Lower lobe of right lung (tissue), 2 donors: ENCODE data around the gene SLC30A3. TPM values are rescaled to one million over a fixed set of nuclear protein-coding genes. Genes with fewer than 3 reads are reported as not detected.
"Not testable (repeated sequence)": the region's sequence is repeated elsewhere in the genome, so short reads cannot be mapped to it uniquely, and the experiment has no call there.

Source experiments
- ATAC-seq, 2 donors: fragments of 200-7000 bp; cut with Tn5 transposase; one replicate each; pipeline ENCODE4 v1.9.1; 2020 to 2022; ENCODE audit warnings: mild to moderate bottlenecking in 2 of 2, moderate library complexity in 2 of 2
- DNase-seq: peaks from one replicate; pipeline ENCODE4 v3.0.0-alpha.2; 2020
- H3K27ac ChIP-seq: fragments of 200-600 bp; one replicate; pipeline ENCODE4 v1.8.0; 2022
- H3K27me3 ChIP-seq: fragments of 200-600 bp; one replicate; pipeline ENCODE4 v1.8.0; 2022; ENCODE audit warnings: low read depth
- H3K36me3 ChIP-seq: fragments of 200-600 bp; one replicate; pipeline ENCODE4 v1.8.0; 2022; ENCODE audit warnings: mild to moderate bottlenecking
- H3K4me1 ChIP-seq: fragments of 200-600 bp; one replicate; pipeline ENCODE4 v1.8.0; 2022
- H3K4me3 ChIP-seq: fragments of 200-600 bp; one replicate; pipeline ENCODE4 v1.8.0; 2022; ENCODE audit warnings: mild to moderate bottlenecking
- H3K9me3 ChIP-seq: fragments of 200-600 bp; one replicate; pipeline ENCODE4 v1.8.0; 2022
- intact Hi-C: fragments of 100-400 bp; cut with DNase I; formaldehyde crosslinking; loops from one replicate; pipeline ENCODE4 v1.11.0; 2022
- total RNA-seq: library from RNA; stranded (reverse); fragmentation: NEBNext Ultra II Directional; extraction: Animal tissue kit (Norgen Biotek cat#: 25700); gene quantifications from one replicate; pipeline ENCODE4 v1.2.1, GENCODE V29; 2021
- TF ChIP-seq, protein P1 (sequence below): fragments of 200-600 bp; IDR thresholded peaks from one replicate; pipeline ENCODE4 v1.8.0; 2022; ENCODE audit warnings: antibody characterized with exemption, mild to moderate bottlenecking
- donor health status: DM: no; HTN: yes; CAD: no; lungs with severe emphysema.

Gene SLC30A3
- total RNA-seq, 1 donor from 2014 or later, result 0.80 TPM

DNA sequence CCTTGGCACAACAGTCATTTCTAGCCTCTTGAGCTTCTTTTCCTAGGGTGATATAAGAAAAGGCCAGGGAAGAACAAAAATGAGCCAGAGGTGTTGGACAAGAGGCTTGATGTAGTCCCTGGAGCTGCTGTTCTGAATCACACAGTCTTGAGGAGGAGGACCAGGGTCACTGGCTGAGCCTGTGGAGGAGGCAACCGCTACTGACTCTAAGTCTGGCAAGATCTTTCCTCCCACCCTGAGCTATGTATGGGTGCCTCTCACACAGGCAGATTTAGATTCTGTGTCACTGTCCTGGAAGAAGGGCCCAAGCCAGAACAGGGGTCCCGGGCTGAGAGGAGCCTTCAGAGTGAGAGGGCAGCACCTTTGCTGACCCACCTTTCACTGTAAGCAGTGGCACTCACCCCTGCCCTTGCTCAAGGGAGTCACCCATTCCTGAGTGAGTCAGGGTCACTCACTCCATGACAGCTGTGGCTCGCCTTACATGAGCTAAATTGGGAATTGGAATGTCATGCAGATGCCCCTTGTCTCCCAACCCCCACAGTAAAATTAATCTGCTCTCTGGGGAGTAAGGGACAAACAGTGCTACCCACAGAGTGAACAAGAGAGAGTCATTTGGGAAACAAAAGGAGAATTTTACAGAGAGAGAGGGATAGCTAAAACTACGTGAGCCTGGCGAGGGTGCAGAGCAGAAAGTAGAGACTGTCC, 19.2 kb upstream of the SLC30A3 start, which contains the start of gene TRIM54:
Gene TRIM54, plus strand, starts transcription at position 575 of the 705 bp plus-strand sequence. CDS start 303 bp downstream, outside the sequence.
- TF ChIP-seq, protein P1, sequence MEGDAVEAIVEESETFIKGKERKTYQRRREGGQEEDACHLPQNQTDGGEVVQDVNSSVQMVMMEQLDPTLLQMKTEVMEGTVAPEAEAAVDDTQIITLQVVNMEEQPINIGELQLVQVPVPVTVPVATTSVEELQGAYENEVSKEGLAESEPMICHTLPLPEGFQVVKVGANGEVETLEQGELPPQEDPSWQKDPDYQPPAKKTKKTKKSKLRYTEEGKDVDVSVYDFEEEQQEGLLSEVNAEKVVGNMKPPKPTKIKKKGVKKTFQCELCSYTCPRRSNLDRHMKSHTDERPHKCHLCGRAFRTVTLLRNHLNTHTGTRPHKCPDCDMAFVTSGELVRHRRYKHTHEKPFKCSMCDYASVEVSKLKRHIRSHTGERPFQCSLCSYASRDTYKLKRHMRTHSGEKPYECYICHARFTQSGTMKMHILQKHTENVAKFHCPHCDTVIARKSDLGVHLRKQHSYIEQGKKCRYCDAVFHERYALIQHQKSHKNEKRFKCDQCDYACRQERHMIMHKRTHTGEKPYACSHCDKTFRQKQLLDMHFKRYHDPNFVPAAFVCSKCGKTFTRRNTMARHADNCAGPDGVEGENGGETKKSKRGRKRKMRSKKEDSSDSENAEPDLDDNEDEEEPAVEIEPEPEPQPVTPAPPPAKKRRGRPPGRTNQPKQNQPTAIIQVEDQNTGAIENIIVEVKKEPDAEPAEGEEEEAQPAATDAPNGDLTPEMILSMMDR, result no peak
- no peaks in the 10 kb centered on the region for H3K9me3 ChIP-seq
- no peaks in the 10 kb centered on the region for H3K36me3 ChIP-seq
- ATAC-seq, result no peak
- no peak within 1 kb of the TSS for H3K4me3 ChIP-seq
- H3K4me1 ChIP-seq, result peaks cover 8% of the 10 kb centered on the region
- no peak within 1 kb of the TSS for H3K27ac ChIP-seq
- no peak for DNase-seq
- intact Hi-C loops, result no loop called here
- peaks cover 10% of the 10 kb centered on the region for H3K27me3 ChIP-seq

DNA sequence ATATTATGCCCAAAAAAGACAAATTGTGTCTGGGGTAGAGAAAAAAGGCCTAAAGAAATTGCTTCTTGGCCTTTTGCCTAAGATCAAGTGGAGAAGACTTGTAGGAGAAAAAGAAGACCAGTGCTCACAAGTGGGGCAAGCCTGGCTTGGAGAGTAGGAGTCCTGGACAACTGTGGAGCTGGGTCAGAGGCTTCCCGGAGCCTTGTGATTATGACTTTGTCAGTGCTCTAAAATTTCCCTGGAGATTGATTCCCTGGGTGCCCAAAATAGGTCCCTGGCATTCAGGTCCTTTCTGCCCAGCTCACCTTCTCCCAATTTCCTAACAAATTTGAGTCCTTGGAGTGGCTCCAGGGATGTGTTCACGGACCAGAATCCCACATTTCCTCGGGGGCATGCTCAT, 18.6 kb upstream of the SLC30A3 start:
- intact Hi-C loops, result no loop called here
- no peak overlapping the region for H3K4me3 ChIP-seq
- no peaks in the 10 kb centered on the region for H3K9me3 ChIP-seq
- no peak overlapping the region for H3K27ac ChIP-seq
- DNase-seq (no peak), ATAC-seq (no peak)
- TF ChIP-seq, protein P1, result no peak
- no peaks in the 10 kb centered on the region for H3K36me3 ChIP-seq
- H3K27me3 ChIP-seq, result peaks cover 10% of the 10 kb centered on the region
- H3K4me1 ChIP-seq, result peaks cover 8% of the 10 kb centered on the region

DNA sequence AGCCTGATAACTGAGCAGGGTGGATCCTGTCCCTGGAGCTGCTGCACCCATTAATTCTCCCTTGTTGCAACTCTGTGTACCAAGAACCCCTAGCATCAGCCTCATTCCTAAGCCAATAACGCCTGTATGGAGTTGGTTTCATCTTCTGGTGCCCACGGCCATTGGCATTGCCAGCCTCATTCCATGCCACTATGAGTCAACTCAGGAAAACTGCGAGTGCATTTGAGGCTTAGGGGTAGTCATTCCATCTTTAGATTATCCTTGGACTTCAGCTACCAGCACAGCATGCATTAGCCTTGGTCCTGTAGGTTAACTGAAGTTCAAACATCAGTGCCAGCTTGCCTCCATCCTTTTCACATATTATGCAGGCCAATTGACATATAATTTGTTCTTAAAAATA, 18.0 kb upstream of the SLC30A3 start:
- H3K27me3 ChIP-seq, result peaks cover 10% of the 10 kb centered on the region
- intact Hi-C loops, result no loop called here

DNA sequence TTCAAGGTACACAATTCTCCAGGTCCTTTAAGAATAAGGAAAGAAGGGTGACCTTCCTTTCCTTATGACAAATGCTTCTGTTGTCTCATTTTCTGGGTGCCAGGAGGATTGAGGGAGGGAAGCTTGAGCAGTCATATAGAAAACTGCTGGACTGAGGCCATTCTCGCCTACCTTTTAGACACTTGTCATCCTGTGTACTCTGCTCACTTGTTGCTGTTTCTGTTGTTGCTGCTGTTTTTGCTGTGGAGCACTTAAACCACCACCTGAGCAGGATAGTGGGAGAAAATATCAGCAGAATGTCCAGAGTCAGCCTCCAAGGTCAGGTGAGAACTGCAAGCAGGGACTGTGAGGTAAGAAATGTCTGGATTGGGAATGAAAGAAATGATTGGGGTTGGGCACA, 15.2 kb upstream of the SLC30A3 start:
- intact Hi-C loops, result no loop called here
- no peak overlapping the region for H3K27ac ChIP-seq
- H3K27me3 ChIP-seq, result peaks cover 4% of the 10 kb centered on the region
- H3K4me3 ChIP-seq, result no peak overlapping the region
- no peaks in the 10 kb centered on the region for H3K9me3 ChIP-seq
- DNase-seq, result no peak
- H3K4me1 ChIP-seq, result peaks cover 8% of the 10 kb centered on the region
- no peak for ATAC-seq
- H3K36me3 ChIP-seq, result no peaks in the 10 kb centered on the region
- TF ChIP-seq, protein P1, result no peak

More for the DNA sequence above, 18.0 kb upstream of the SLC30A3 start:
- DNase-seq (no peak), ATAC-seq (no peak)
- Histone ChIP-seq H3K27ac (no peak overlapping the region), H3K36me3 (no peaks in the 10 kb centered on the region), H3K9me3 (no peaks in the 10 kb centered on the region), H3K4me1 (peaks cover 8% of the 10 kb centered on the region), H3K4me3 (no peak overlapping the region)
- TF ChIP-seq, protein P1, result no peak

DNA sequence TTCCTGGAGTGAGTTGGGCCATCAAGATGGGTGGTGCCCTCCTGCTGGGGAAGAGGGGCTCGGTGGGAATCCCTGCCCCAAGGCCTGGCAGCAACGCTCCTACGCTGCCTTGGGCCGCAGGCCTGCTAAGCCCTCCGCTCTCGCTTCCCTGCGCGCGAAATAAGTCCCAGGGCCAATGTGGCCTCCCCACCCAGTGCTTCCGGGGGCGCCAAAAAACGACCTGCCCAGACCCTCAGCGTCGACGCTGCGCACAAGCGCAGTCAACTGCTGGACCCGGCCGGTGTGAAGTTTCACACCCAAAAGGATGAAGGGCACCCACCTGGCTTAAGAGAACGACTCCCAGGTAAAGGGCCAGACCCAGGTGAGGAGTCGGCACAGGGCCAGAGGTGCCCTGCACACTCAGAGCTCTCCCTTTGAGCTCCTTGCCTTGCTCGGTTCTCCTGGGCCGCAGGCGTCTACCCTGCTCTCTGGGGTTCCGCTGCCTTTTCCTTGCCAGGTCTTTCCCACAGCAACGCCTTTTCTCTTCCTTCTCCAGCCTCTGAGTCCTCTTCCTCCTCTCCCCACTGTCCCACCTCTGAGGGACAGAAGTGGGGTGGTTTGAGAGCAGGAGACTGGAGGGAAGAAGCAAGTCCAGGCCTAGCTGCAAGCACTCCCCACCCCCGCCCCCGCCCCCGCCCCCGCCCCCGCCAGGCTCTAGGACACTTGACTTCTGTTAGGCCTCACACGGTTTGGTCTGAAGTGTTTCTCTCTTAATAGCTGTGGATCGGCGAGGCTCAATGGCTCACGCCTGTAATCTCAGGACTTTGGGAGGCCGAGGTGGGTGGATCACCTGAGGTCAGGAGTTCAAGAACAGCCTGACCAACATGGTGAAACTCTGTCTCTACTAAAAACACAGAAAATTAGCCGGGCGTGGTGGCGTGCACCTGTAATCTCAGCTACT, 12.6 kb upstream of the SLC30A3 start, which contains the start of gene DNAJC5G:
Gene DNAJC5G, plus strand, starts transcription at position 223 of the 940 bp plus-strand sequence. CDS start 1,296 bp downstream, outside the sequence.
- Histone ChIP-seq H3K36me3 (no peaks in the 10 kb centered on the region), H3K27ac (no peak within 1 kb of the TSS), H3K4me3 (no peak within 1 kb of the TSS), H3K27me3 (peaks cover 4% of the 10 kb centered on the region), H3K9me3 (no peaks in the 10 kb centered on the region), H3K4me1 (peaks cover 8% of the 10 kb centered on the region)
- ATAC-seq, result peak; percentile 72 to 73
- TF ChIP-seq, protein P1, result no peak
- intact Hi-C loops, result no loop called here
- DNase-seq, result no peak

DNA sequence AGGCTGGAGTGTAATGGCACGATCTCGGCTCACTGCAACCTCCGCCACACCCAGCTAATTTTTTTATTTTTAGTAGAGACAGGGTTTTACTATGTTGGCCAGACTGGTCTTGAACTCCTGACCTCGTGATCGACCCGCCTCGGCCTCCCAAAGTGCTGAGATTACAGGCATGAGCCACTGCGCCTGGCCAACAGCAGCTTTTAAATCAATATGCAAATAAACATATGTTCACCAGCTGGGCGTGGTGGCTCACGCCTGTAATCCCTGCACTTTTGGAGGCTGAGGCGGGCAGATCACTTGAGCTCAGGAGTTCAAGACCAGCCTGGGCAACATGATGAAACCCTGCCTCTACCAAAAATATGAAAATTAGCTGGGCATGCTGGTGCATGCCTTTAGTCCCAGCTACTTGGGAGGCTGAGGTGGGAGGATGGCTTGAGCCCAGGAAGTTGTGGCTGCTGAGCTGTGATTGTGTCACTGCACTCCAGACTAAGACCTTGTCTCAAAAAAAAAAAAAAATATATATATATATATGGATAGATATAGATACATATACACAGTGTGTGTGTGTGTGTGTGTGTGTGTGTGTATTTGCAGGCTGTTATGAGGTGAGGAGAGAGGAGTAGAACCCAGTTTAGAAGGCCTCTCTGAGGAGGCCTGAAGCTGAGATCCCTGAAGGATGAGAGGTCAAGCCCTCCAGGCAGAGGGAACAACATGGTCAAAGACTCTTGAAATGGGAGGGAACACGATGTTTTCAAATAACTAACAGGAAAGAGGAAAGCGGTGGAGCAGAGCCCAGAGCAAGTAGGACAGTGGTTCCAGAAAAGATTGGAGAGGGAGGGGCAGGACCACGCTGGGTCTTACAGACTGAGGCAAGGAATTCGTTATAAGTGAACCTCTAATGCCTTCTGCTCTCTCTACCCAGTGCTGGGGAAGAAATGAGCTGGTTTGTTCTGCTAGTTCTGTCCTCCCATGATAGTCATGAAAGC, 10.0 kb upstream of the SLC30A3 start:
- H3K27me3 ChIP-seq, result peaks cover 15% of the 10 kb centered on the region
- H3K4me3 ChIP-seq, result not testable (repeated sequence)

More for the DNA sequence above, 10.0 kb upstream of the SLC30A3 start:
- ATAC-seq, H3K36me3 ChIP-seq, DNase-seq, H3K9me3 ChIP-seq, H3K4me1 ChIP-seq, H3K27ac ChIP-seq, intact Hi-C loops: not testable (repeated sequence)
